ENCODE results near the gene ARRDC2. TPM values are rescaled to one million over a fixed set of nuclear protein-coding genes. Genes with fewer than 3 reads are reported as not detected.

Gene ARRDC2
- total RNA-seq, 1 donor from 2014 or later: 89.4 TPM

- Histone ChIP-seq H3K36me3 (no peaks in the 10 kb centered on the region), H3K4me1 (no peaks in the 10 kb centered on the region), H3K9me3 (no peaks in the 10 kb centered on the region), H3K4me3 (no peak within 1 kb of the TSS), H3K27ac (no peak within 1 kb of the TSS), H3K27me3 (ENCODE audit: low read depth) (peaks cover 36% of the 10 kb centered on the region)
- DNase-seq (no peak), ATAC-seq (no peak)
- intact Hi-C loops (cut with DNase I): no loop called here
- TF ChIP-seq, protein P1, sequence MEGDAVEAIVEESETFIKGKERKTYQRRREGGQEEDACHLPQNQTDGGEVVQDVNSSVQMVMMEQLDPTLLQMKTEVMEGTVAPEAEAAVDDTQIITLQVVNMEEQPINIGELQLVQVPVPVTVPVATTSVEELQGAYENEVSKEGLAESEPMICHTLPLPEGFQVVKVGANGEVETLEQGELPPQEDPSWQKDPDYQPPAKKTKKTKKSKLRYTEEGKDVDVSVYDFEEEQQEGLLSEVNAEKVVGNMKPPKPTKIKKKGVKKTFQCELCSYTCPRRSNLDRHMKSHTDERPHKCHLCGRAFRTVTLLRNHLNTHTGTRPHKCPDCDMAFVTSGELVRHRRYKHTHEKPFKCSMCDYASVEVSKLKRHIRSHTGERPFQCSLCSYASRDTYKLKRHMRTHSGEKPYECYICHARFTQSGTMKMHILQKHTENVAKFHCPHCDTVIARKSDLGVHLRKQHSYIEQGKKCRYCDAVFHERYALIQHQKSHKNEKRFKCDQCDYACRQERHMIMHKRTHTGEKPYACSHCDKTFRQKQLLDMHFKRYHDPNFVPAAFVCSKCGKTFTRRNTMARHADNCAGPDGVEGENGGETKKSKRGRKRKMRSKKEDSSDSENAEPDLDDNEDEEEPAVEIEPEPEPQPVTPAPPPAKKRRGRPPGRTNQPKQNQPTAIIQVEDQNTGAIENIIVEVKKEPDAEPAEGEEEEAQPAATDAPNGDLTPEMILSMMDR (IDR thresholded peaks at IDR 0.05): no peak
These were observed 41.3 kb upstream of the ARRDC2 start, which contains the start of gene KCNN1 for GRCh38 chr19:17966550-17967256. KCNN1 (plus strand) TSS chr19:17967107; CDS start chr19:17973889, 6,782 bp downstream.

GRCh38 chr19:17967257-17968051, 40.5 kb upstream of the ARRDC2 start:
- no peak overlapping the region for H3K4me3 ChIP-seq
- H3K9me3 ChIP-seq: no peaks in the 10 kb centered on the region
- DNase-seq: no peak
- intact Hi-C loops (cut with DNase I): no loop called here
- TF ChIP-seq, protein P1 (IDR thresholded peaks at IDR 0.05): no peak
- H3K27ac ChIP-seq: no peak overlapping the region
- no peaks in the 10 kb centered on the region for H3K36me3 ChIP-seq
- H3K4me1 ChIP-seq: no peaks in the 10 kb centered on the region
- H3K27me3 ChIP-seq (ENCODE audit: low read depth): peaks cover 36% of the 10 kb centered on the region
- no peak for ATAC-seq

DNA sequence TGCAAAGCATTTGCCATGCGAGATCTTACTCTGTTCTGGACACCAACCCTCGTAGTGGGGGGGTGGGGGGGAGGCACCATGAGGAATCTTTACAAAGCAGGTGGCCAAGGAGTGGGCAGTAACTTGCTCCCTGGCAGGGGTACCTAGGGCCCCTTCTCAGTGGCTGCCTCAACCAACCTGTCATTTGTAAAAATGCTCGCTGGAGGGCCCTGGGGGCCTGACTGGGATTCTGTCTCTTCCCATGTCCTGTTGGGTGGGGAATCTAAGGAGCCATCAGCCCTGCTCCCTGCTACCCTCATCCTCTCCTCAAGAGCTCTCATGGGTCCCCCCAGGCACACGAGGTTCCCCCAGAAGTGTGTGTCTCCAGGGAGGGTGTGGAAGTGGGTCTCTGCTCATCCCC, 39.6 kb upstream of the ARRDC2 start:
- peaks cover 36% of the 10 kb centered on the region for H3K27me3 ChIP-seq (ENCODE audit: low read depth)
- H3K27ac ChIP-seq: no peak overlapping the region
- no peak for ATAC-seq
- H3K4me1 ChIP-seq: no peaks in the 10 kb centered on the region
- TF ChIP-seq, protein P1 (IDR thresholded peaks at IDR 0.05): no peak
- DNase-seq: no peak
- no peaks in the 10 kb centered on the region for H3K9me3 ChIP-seq
- H3K36me3 ChIP-seq: no peaks in the 10 kb centered on the region
- intact Hi-C loops (cut with DNase I): no loop called here
- H3K4me3 ChIP-seq: no peak overlapping the region

DNA sequence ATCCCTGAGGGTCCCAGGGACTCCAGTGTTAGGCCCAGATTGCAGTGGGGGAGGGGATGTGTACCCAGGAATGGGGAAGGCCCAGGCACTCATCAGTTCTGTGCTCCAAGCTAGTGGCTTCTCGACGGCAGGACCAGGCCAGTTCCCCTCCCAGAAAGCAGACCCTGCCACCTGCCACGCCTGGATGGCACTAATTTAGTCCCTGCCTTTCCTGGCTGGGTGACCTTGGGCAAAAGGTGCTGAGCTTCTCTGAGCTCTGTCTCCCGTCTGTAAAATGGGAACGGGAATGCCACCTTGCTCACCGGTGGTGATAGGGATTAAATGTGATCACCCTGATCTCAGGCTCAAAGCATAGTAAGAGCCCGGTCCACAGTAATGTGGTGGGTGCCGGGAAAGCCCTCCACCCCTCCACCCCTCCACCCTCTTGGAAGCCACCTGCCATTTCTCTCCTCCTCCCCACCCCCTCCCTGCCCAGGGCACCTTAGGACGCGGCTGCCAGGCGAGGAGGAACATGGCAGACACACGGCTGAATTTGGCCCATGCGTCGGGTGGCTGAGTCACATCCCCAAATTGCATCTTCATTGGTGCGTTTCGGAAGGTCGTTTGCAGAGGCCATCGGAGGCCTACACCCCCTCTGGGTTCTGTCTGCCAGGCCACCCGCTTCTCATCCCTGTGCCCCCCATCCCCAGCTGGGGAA, 38.7 kb upstream of the ARRDC2 start:
- intact Hi-C loops (cut with DNase I): no loop called here
- no peak overlapping the region for H3K27ac ChIP-seq
- TF ChIP-seq, protein P1 (IDR thresholded peaks at IDR 0.05): no peak
- H3K4me1 ChIP-seq: no peaks in the 10 kb centered on the region
- H3K36me3 ChIP-seq: no peaks in the 10 kb centered on the region
- peaks cover 30% of the 10 kb centered on the region for H3K27me3 ChIP-seq (ENCODE audit: low read depth)
- no peak overlapping the region for H3K4me3 ChIP-seq
- ATAC-seq (no peak), DNase-seq (no peak)
- H3K9me3 ChIP-seq: no peaks in the 10 kb centered on the region

DNA sequence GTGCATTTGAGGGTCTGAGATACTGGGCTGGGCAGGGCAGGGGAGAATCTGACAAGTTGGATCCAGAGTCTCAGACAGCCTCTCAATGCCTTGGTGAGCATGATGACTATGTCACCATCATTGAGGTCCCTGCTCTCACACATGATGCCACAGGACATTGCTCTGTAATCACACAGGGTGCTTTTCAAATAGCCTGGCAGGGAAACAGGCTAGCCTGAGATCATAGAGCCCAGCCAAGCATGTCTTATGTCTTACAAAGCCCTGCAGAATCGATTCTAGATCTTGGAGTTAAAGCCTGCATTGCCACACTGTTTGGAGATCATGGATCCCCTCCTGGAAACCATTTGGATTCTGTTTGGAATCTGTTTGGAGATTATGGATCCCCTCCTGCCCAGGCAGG, 35.7 kb upstream of the ARRDC2 start:
- Histone ChIP-seq H3K4me3 (no peak overlapping the region), H3K27me3 (ENCODE audit: low read depth) (peaks cover 15% of the 10 kb centered on the region), H3K9me3 (no peaks in the 10 kb centered on the region), H3K27ac (no peak overlapping the region), H3K4me1 (no peaks in the 10 kb centered on the region), H3K36me3 (no peaks in the 10 kb centered on the region)
- TF ChIP-seq, protein P1 (IDR thresholded peaks at IDR 0.05): no peak
- no peak for ATAC-seq
- intact Hi-C loops (cut with DNase I): no loop called here
- DNase-seq: no peak
